Smooth muscle cell (in vitro differentiated cells): Measurements from ENCODE around the gene DNMT3B. TPM values are rescaled to one million over a fixed set of nuclear protein-coding genes. Genes with fewer than 3 reads are reported as not detected.
A peak's percentile ranks its signal among the peaks of the same experiment; 100 is the strongest.

Source experiments
- DNase-seq: peaks from one replicate; lab custom pipeline; 2025; ENCODE audit not compliant: unreplicated experiment; lab: John Stamatoyannopoulos, UW
- H2AFZ ChIP-seq: fragments of 200-600 bp; sonication (generic); 2 replicates; pipeline ENCODE4 v1.6.0; 2016; ENCODE audit warnings: antibody characterized with exemption, low read depth, mild to moderate bottlenecking
- H3F3A ChIP-seq: fragments of 200-600 bp; sonication (generic); 2 replicates; pipeline ENCODE4 v1.6.0; 2017; ENCODE audit warnings: antibody characterized with exemption, low read depth
- H3K27ac ChIP-seq: fragments of 200-600 bp; sonication (generic); 2 replicates; pipeline ENCODE4 v1.5.1; 2016; ENCODE audit warnings: low read depth, mild to moderate bottlenecking
- H3K27me3 ChIP-seq: fragments of 200-600 bp; sonication (generic); 2 replicates; pipeline ENCODE4 v1.6.1; 2016; ENCODE audit warnings: low read depth, mild to moderate bottlenecking
- H3K36me3 ChIP-seq: fragments of 200-600 bp; sonication (generic); 2 replicates; pipeline ENCODE4 v1.5.1; 2016; ENCODE audit warnings: low read depth
- H3K4me1 ChIP-seq: fragments of 200-600 bp; sonication (generic); 2 replicates; pipeline ENCODE4 v1.5.1; 2016; ENCODE audit warnings: low read depth
- H3K4me2 ChIP-seq: fragments of 200-600 bp; sonication (generic); 2 replicates; pipeline ENCODE4 v1.6.0; 2016; ENCODE audit warnings: mild to moderate bottlenecking
- H3K4me3 ChIP-seq: fragments of 200-600 bp; sonication (generic); 2 replicates; pipeline ENCODE4 v1.5.1; 2016; ENCODE audit warnings: mild to moderate bottlenecking
- H3K79me2 ChIP-seq: fragments of 200-600 bp; sonication (generic); 2 replicates; pipeline ENCODE4 v1.6.0; 2016; ENCODE audit warnings: low read depth, mild to moderate bottlenecking
- H3K9ac ChIP-seq: fragments of 200-600 bp; sonication (generic); 2 replicates; pipeline ENCODE4 v1.6.0; 2016; ENCODE audit warnings: low read depth
- H3K9me3 ChIP-seq: fragments of 200-600 bp; sonication (generic); replicated peaks from 2 replicates; pipeline ENCODE4 v1.5.1; 2016; ENCODE audit warnings: low read depth
- H4K20me1 ChIP-seq: fragments of 200-600 bp; sonication (generic); 2 replicates; pipeline ENCODE4 v1.6.0; 2016; ENCODE audit warnings: low read depth
- CTCF ChIP-seq: fragments of 200-600 bp; sonication (generic); IDR thresholded peaks from 2 replicates; pipeline ENCODE4 v1.5.1; 2017; ENCODE audit warnings: borderline replicate concordance, mild to moderate bottlenecking, antibody characterized with exemption; ENCODE audit not compliant: insufficient read depth, poor library complexity, severe bottlenecking
- WGBS: methylation state at CpG from one replicate; pipeline ENCODE4 v1.1.7; 2016; ENCODE audit warnings: low lambda C conversion rate; 5-methylcytosine and 5-hydroxymethylcytosine counted together
- polyA plus RNA-seq: library from polyadenylated mRNA; unstranded; fragments of >200 nt; fragmentation: Nextera tagmentation; extraction: Ambion mirVana; gene quantifications from 2 replicates; pipeline ENCODE4 v1.2.1, GENCODE V29; 2016
- total RNA-seq: library from RNA; depleted of rRNA; stranded (reverse); fragments of >200 nt; gene quantifications from 2 replicates; pipeline ENCODE4 v1.2.3, GENCODE V29; 2014

Gene DNMT3B
- total and polyA plus RNA-seq, 2 experiments from 2014 or later: 0.79 to 2.9 TPM

DNA sequence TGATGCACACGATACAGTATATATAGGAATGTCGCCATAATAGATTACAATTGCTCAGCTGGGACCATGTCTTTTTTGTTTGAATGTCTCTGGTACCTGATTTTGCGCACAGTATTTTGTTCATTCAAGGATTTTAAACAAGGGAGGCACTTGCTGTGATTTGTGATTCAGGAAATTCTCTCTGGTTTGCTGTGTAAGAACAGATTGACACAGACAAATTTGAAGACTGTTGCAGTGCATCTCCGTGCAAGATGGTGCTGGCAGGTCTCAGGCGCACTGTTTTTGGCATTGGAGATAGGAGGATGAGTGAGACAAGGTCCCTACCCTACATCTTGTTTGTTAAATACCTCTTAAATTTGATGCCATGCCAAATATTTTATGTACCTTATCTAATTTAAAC, 60.0 kb downstream of the DNMT3B start:
- Histone ChIP-seq H3K4me2 (peak overlapping the region; percentile 94), H3K36me3 (peaks cover 7% of the 10 kb centered on the region), H4K20me1 (peaks cover 71% of the 10 kb centered on the region), H3K4me3 (no peak overlapping the region), H3K27me3 (no peaks in the 10 kb centered on the region), H3K9me3 (no peaks in the 10 kb centered on the region), H3K9ac (no peak overlapping the region), H3K27ac (peak overlapping the region; percentile 84), H3K4me1 (peaks cover 23% of the 10 kb centered on the region), H3F3A (peaks cover 34% of the 10 kb centered on the region), H3K79me2 (peaks cover 68% of the 10 kb centered on the region), H2AFZ (no peak overlapping the region)
- 83% methylated on average over 5 of the region's 5 CpGs for WGBS
- DNase-seq: no peak
- TF ChIP-seq CTCF: no peak

DNA sequence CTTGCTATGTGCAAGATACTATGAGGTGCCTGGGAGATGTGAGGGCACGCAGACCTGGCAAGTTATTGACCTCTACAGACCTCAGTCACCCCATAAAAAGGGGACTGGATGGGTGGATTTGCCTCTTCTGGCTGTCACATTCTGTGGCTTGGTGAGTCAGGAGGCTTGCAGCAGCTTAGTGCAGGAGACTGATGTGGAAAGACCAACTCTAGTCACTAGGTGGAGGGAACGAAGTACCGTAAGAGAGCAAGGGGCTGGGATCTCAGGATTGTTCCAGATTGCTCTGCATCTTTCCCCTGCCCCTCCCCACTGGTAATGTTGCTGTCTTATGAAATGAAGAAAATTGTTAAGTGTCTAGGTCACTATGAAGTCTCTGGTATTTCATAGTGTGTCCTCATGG, 60.9 kb downstream of the DNMT3B start:
- Histone ChIP-seq H3K4me3 (no peak overlapping the region), H4K20me1 (peaks cover 80% of the 10 kb centered on the region), H3K79me2 (peaks cover 76% of the 10 kb centered on the region), H3K4me1 (peaks cover 23% of the 10 kb centered on the region), H3K36me3 (peaks cover 7% of the 10 kb centered on the region), H3K4me2 (peak overlapping the region; percentile 94), H3K9ac (peak overlapping the region; percentile 51), H3F3A (peaks cover 34% of the 10 kb centered on the region), H3K27ac (peak overlapping the region; percentile 84), H2AFZ (no peak overlapping the region), H3K9me3 (no peaks in the 10 kb centered on the region), H3K27me3 (no peaks in the 10 kb centered on the region)
- peak; percentile 15 for DNase-seq
- 10% methylated on average over 3 of the region's 3 CpGs for WGBS
- TF ChIP-seq CTCF: peak; percentile 7

DNA sequence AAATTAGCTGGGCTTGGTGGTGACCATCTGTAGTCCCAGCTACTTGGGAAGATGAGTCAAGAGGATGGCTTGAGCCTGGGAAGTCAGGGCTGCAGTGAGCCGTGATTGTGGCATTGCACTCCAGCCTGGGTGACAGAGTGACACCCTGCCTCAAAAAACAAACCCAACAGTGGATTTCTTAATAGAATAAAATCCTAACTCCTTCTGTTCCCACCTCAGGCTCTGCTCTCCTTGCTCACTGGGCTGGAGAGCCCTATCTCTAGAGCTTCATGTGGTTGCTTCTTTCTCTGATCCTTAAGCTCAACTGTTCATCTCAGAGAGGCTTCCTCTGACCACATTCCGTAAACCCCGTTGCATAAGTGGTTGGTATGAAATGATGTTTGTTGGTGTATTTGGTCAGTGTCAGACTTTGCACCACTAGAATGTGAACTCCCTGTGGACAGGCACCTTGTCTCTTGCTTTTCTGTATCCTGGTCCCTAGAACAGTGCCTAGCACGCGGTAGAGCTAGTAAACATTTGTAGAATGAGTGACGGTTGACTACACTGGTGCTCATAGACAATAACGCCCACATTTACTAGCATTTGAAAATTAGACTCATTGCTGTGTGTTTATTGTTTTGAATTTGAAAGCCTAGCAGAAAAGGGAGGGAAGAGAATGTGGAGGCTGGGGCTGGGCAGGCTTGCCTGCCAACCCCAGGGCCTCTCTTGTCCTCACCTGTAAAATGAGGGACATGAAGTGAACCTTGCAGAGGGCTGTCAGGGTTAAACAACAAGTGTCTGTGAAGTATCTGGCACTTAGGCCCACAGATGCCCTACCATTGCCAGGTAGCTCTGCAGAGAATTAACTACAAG, 61.8 kb downstream of the DNMT3B start:
- DNase-seq: no peak
- Histone ChIP-seq H3K9me3 (no peaks in the 10 kb centered on the region), H3K27ac (peak overlapping the region; percentile 84), H3K4me2 (peak overlapping the region; percentile 94), H3K4me3 (no peak overlapping the region), H3K9ac (peak overlapping the region; percentile 51), H3K27me3 (no peaks in the 10 kb centered on the region), H2AFZ (no peak overlapping the region), H4K20me1 (peaks cover 89% of the 10 kb centered on the region), H3K4me1 (peaks cover 23% of the 10 kb centered on the region), H3K36me3 (peaks cover 7% of the 10 kb centered on the region), H3F3A (peaks cover 33% of the 10 kb centered on the region), H3K79me2 (peaks cover 85% of the 10 kb centered on the region)
- WGBS: 63% methylated on average over 7 of the region's 7 CpGs
- no peak for TF ChIP-seq CTCF
